Fibroblast of lung (primary cell): ENCODE results near the gene NSRP1. TPM values are rescaled to one million over a fixed set of nuclear protein-coding genes. Genes with fewer than 3 reads are reported as not detected.
"Not testable (repeated sequence)": the region's sequence is repeated elsewhere in the genome, so short reads cannot be mapped to it uniquely, and the experiment has no call there.

Experiments used
- DNase-seq, 2 donors: peaks; one replicate each; pipeline versions ENCODE4 v3.0.0 to v3.0.0-alpha.2; 2010; ENCODE audit warnings: low read depth in 2 of 2
- H2AFZ ChIP-seq: 2 replicates; pipeline ENCODE4 v1.5.1; 2012; ENCODE audit warnings: low read length, control low read depth, inconsistent platforms
- H3K27ac ChIP-seq: 2 replicates; pipeline ENCODE4 v1.5.1; 2011; ENCODE audit warnings: low read length, control low read depth; ENCODE audit not compliant: insufficient read depth
- H3K27me3 ChIP-seq: 2 replicates; pipeline ENCODE4 v1.5.1; 2011; ENCODE audit warnings: mild to moderate bottlenecking, low read length; ENCODE audit not compliant: control insufficient read depth, insufficient read depth
- H3K36me3 ChIP-seq: 2 replicates; pipeline ENCODE4 v1.5.1; 2011; ENCODE audit warnings: low read length; ENCODE audit not compliant: control insufficient read depth, insufficient read depth
- H3K4me1 ChIP-seq: 2 replicates; pipeline ENCODE4 v1.5.1; 2011; ENCODE audit warnings: low read length; ENCODE audit not compliant: control insufficient read depth, insufficient read depth; ENCODE audit errors: extremely low read depth
- H3K4me2 ChIP-seq: 2 replicates; pipeline ENCODE4 v1.5.1; 2011; ENCODE audit warnings: low read length, control low read depth; ENCODE audit not compliant: insufficient read depth; ENCODE audit errors: extremely low read depth
- H3K4me3 ChIP-seq, 4 experiments: fragments of 200-600 bp in 1 of 4; sonication (generic) in 1 of 4; replicated peaks in 1 of 4; 2 replicates each; pipeline ENCODE4 v1.5.1; 2011 to 2016; ENCODE audit warnings: low read length in 4 of 4, low read depth in 3 of 4, mild to moderate bottlenecking in 3 of 4, control low read depth in 2 of 4, inconsistent platforms in 1 of 4, mixed read lengths in 1 of 4; ENCODE audit not compliant: insufficient read depth in 1 of 4; ENCODE audit errors: control extremely low read depth in 1 of 4
- H3K79me2 ChIP-seq: 2 replicates; pipeline ENCODE4 v1.5.1; 2012; ENCODE audit warnings: mild to moderate bottlenecking, low read length, inconsistent platforms; ENCODE audit not compliant: control insufficient read depth, insufficient read depth
- H3K9ac ChIP-seq: 2 replicates; pipeline ENCODE4 v1.5.1; 2011; ENCODE audit warnings: mild to moderate bottlenecking, low read length, control low read depth; ENCODE audit not compliant: insufficient read depth
- H3K9me3 ChIP-seq: 2 replicates; pipeline ENCODE4 v1.5.1; 2012; ENCODE audit warnings: low read depth, low read length; ENCODE audit not compliant: control insufficient read depth, insufficient read depth
- H4K20me1 ChIP-seq: 2 replicates; pipeline ENCODE4 v1.5.1; 2011; ENCODE audit warnings: low read length; ENCODE audit not compliant: control insufficient read depth, insufficient read depth; ENCODE audit errors: extremely low read depth
- EZH2 ChIP-seq: IDR thresholded peaks from 2 replicates; pipeline ENCODE4 v1.5.1; 2012; ENCODE audit warnings: low read length, control low read depth, mild to moderate bottlenecking; ENCODE audit errors: missing control alignments
- polyA plus RNA-seq, 2 donors: library from polyadenylated mRNA; depleted of rRNA in 1 of 2; stranded (reverse) in 1 of 2; unstranded in 1 of 2; fragments of >200 nt; gene quantifications; 2 replicates each; pipeline ENCODE4 v1.2.1, GENCODE V29; 2011 to 2012; ENCODE audit warnings: missing spikeins in 1 of 2
- total RNA-seq: library from RNA; depleted of rRNA; stranded (reverse); fragments of >200 nt; gene quantifications from 2 replicates; pipeline ENCODE4 v1.2.1, GENCODE V29; 2014
- TF ChIP-seq, protein P1 (sequence below), 2 donors: IDR thresholded peaks in 1 of 2; conservative IDR thresholded peaks in 1 of 2; 1 replicate in 1 of 2; 2 replicates in 1 of 2; pipeline ENCODE4 v1.5.1; 2011 to 2012; ENCODE audit warnings: low read length in 2 of 2, control low read depth in 1 of 2, inconsistent platforms in 1 of 2, low read depth in 1 of 2, mild to moderate bottlenecking in 1 of 2

Gene NSRP1
- total and polyA plus RNA-seq, 2 donors (not counting 1 experiment from before 2014, with no cell fraction given), result 12.7 to 19.8 TPM

DNA sequence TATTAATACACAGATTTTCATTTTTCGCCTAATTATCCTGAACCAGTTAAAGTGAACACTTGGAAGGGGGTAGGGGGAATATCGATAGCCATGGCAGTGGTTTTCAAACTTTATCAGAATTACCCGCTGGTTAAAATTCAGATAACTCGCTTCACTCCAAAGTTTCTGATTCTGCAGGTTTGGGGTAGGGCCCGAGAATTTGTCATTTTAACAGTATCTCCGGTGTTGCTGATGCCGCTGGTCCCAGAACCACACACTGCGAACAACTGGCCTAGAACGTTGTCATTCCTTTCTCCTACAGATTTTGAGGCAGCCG lies 313 bp upstream of the NSRP1 start:
- H3K79me2 ChIP-seq, result peaks cover 46% of the 10 kb centered on the region
- no peaks in the 10 kb centered on the region for H3K27me3 ChIP-seq
- peak overlapping the region; percentile 89 to 99 (median 96) for H3K4me3 ChIP-seq
- no peak for DNase-seq
- peak overlapping the region; percentile 91 for H3K4me2 ChIP-seq
- TF ChIP-seq, protein P1, sequence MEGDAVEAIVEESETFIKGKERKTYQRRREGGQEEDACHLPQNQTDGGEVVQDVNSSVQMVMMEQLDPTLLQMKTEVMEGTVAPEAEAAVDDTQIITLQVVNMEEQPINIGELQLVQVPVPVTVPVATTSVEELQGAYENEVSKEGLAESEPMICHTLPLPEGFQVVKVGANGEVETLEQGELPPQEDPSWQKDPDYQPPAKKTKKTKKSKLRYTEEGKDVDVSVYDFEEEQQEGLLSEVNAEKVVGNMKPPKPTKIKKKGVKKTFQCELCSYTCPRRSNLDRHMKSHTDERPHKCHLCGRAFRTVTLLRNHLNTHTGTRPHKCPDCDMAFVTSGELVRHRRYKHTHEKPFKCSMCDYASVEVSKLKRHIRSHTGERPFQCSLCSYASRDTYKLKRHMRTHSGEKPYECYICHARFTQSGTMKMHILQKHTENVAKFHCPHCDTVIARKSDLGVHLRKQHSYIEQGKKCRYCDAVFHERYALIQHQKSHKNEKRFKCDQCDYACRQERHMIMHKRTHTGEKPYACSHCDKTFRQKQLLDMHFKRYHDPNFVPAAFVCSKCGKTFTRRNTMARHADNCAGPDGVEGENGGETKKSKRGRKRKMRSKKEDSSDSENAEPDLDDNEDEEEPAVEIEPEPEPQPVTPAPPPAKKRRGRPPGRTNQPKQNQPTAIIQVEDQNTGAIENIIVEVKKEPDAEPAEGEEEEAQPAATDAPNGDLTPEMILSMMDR (conservative IDR thresholded peaks at IDR 0.05 in 1 of 2, IDR thresholded peaks at IDR 0.05 in 1 of 2; ENCODE audit: low read depth in 1 of 2, low read length in 2 of 2), result no peak
- TF ChIP-seq EZH2, result no peak
- peaks cover 2% of the 10 kb centered on the region for H3K36me3 ChIP-seq
- H3K9me3 ChIP-seq, result no peaks in the 10 kb centered on the region
- H2AFZ ChIP-seq, result peak overlapping the region; percentile 90
- peaks cover 2% of the 10 kb centered on the region for H3K4me1 ChIP-seq
- no peaks in the 10 kb centered on the region for H4K20me1 ChIP-seq
- peak overlapping the region; percentile 100 for H3K27ac ChIP-seq
- peak overlapping the region; percentile 100 for H3K9ac ChIP-seq

DNA sequence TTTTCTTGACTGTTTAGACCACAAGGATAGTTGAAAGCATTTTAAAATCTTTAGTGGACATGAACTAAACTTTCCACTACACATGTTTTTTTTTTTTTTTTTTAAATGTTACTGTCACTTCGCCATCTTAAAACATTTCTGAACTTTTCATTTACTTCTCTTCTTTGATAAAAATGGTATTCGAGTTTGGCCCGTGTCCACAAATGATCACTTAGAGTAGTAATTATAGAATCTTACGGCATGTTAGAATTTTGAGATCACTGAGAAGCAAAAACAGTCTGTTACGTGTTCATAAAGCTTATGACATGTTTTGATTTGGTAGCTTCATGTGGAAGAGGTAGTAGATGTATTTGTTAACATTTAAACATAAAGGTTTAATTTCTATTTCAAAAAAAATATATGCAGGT lies 1.1 kb downstream of the NSRP1 start:
- no peak for TF ChIP-seq EZH2
- peak; percentile 21 to 26 for DNase-seq
- H3K4me3 ChIP-seq, result peak overlapping the region; percentile 89 to 99 (median 96)
- peaks cover 2% of the 10 kb centered on the region for H3K4me1 ChIP-seq
- H3K27me3 ChIP-seq, result no peaks in the 10 kb centered on the region
- peaks cover 56% of the 10 kb centered on the region for H3K79me2 ChIP-seq
- no peaks in the 10 kb centered on the region for H4K20me1 ChIP-seq
- peak overlapping the region; percentile 74 for H3K4me2 ChIP-seq
- peak overlapping the region; percentile 100 for H3K27ac ChIP-seq
- no peaks in the 10 kb centered on the region for H3K9me3 ChIP-seq
- H3K9ac ChIP-seq, result peak overlapping the region; percentile 100
- H3K36me3 ChIP-seq, result peaks cover 2% of the 10 kb centered on the region
- H2AFZ ChIP-seq, result no peak overlapping the region

DNA sequence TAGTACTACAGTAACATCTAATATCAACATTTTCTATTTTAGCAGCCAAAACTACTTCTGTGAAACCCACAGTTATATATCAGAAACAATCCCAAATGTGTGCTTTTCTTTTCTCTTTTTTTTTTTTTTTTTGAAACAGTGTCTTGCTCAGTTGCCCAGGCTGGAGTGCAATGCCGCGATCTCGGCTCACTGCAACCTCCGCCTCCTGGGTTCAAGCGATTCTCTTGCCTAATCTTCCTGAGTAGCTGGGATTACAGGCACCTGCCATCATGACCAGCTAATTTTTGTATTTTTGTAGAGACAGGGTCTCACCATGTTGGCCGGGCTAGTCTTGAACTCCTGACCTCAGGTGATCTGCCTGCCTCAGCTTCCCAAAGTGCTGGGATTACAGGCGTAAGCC lies 2.0 kb downstream of the NSRP1 start:
- H3K27me3 ChIP-seq, H3K27ac ChIP-seq, H4K20me1 ChIP-seq, DNase-seq, H2AFZ ChIP-seq, H3K9ac ChIP-seq, H3K36me3 ChIP-seq, H3K4me1 ChIP-seq, H3K9me3 ChIP-seq: not testable (repeated sequence)
- Histone ChIP-seq H3K79me2 (peaks cover 60% of the 10 kb centered on the region), H3K4me3 (peak overlapping the region; percentile 89 to 99 (median 96)), H3K4me2 (peak overlapping the region; percentile 74)

DNA sequence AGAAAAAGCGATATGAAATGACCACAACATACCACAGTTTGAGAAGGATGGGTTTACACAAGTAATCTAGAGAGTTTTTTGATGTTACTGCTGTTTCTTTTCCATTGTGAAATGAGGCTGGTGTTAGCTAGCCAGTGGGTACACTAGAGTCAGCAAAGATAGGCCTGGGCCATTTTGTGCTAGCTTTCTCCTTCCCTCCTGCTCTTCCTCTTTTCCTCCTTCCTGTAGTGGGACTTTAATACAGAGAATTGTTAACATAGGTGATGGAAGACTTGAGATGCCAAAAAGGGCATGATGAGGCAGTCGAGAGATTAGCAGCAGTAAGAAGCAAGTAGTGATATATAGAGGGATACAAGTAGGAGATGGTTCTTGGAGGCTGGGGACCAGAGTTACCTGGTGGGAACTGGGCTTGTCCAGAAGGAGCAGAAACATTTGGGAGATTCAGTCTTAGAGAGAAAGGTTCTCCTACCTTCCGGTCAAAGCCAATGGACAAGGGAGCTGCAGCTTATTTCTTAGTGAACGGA lies 7.7 kb downstream of the NSRP1 start:
- H3K79me2 ChIP-seq, result peaks cover 68% of the 10 kb centered on the region
- no peaks in the 10 kb centered on the region for H4K20me1 ChIP-seq
- no peaks in the 10 kb centered on the region for H3K4me1 ChIP-seq
- H3K36me3 ChIP-seq, result peaks cover 2% of the 10 kb centered on the region
- no peaks in the 10 kb centered on the region for H3K9me3 ChIP-seq
- H3K4me2 ChIP-seq, result no peak overlapping the region
- no peak for TF ChIP-seq EZH2
- TF ChIP-seq, protein P1 (conservative IDR thresholded peaks at IDR 0.05 in 1 of 2, IDR thresholded peaks at IDR 0.05 in 1 of 2; ENCODE audit: low read depth in 1 of 2, low read length in 2 of 2), result no peak
- H2AFZ ChIP-seq, result no peak overlapping the region
- H3K27me3 ChIP-seq, result no peaks in the 10 kb centered on the region
- H3K9ac ChIP-seq, result no peak overlapping the region
- H3K27ac ChIP-seq, result no peak overlapping the region
- DNase-seq, result no peak
- H3K4me3 ChIP-seq, result no peak overlapping the region
